NCI-H2196 (cell line): Measurements from ENCODE around the gene ZNF593OS.

Source experiments
- DNase-seq: peaks from one replicate; lab custom pipeline; 2025; ENCODE audit not compliant: unreplicated experiment; lab: John Stamatoyannopoulos, UW

The ZNF593OS gene

DNA sequence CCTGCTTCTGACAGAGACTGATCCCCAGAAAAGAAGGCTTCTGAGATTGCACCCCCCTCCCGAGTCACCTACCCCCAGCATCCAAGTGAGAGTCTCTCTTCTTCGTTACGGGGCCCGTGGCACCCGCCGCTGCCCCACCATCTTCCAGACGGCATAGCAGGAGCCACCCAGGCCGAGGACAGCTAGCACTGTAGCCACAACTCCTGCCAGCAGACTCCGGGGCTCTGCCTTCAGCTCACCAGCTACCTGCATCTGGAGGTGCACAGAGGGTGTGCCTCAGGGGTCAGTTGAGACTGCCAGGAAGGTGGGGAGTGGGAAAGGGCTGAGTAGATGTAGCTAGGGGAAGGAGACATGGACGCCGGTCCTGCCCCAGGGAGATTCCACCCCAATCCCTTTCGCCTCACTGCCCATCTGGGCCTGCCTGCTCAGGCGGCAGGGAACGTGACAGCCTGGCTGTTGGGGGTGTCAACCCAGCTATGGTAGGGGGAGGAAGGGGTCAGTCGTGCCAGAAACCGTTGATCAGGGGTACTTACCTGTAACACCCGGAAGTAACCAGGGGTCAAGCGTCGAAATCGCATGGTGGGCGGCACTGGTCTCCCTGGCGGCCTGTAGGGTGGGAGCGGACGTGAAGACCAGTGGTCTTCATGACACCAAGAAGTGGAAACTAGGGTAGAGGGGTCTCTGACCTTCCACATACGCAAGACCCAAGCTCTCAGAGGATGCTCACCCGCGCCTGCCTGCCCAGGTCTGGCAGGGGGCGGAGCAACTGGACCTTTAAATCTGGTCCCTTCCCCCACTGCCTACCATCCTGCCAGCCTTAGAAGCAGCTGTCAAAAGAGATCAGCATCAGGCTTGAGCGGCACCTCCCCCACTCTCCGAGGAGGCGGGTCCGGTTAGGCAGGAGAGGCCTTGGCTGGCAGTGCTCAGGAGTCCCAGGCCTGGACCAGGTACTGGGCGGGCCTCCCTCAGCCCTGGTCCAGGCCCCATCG is at the start of gene ZNF593OS:
Gene ZNF593OS (minus strand): TSS at position 749 of the 989 bp plus-strand sequence. CDS start 171 bp downstream, at position 578.
- DNase-seq: no peak

DNA sequence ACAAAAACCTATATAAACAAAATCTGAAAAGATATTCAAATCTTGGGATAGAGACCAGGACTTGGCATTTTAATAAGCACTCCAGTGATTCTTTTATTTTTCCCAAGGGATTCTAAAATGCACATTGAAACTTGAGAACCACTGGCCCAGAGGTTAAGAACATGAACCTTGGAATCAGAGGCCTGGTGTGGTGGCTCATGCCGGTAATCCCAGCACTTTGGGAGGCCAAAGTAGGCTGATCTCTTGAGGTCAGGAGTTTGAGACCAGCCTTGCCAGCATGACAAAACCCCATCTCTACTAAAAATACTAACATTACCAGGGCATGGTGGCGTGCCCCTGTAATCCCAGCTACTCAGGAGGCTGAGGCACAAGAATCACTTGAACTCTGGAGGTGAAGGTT is 49.5 kb upstream of the ZNF593OS start:
- no peak for DNase-seq

GRCh38 chr1:26220199-26220912 is 48.7 kb upstream of the ZNF593OS start:
- no peak for DNase-seq

- peak; percentile 19 for DNase-seq
Observed at GRCh38 chr1:26218906-26219494, 47.4 kb upstream of the ZNF593OS start.

DNA sequence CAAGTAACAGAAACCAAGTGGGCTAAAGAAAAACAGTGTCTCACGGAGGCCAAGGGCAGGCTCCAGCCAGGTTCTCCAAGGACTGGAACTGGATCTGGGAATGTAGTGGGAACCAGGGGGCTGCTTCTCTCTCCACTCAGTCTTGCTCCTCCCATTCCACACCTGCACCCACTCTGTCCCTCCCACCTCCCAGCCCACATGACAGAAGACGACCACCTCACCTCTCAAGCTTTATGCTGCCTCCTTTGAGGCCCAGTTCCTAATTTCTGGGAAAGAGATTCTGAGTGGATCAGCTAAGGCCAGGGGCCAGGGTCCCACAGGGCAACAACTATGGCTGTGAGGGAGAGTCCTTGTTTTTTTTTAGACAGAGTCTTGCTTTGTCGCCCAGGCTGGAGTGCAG is 43.6 kb upstream of the ZNF593OS start:
- DNase-seq: no peak

DNA sequence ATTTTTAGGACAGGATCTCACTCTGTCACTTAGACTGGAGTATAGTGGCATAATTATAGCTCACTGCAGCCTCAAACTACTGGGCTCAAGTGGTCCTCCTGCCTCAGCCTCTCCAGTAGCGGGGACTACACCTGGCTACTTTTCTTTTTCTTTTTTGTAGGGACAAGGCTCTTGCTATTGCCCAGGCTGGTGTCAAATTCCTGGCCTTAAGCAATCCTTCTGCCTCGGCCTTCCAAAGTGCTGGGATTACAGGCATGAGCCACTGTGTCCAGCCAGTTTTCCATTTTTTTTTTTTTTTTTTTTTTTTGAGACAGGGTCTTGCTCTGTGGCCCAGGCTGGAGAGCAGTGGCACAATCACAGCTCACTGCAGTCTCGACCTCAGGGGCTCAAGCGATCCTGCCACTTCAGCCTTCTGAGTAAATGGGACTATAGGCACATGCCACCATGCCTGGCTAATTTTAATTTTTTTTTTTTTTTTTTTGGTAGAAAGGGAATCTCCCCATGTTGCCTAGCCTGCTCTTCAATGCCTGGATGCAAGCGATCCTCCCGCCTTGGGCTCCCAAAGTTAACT is 41.8 kb upstream of the ZNF593OS start:
- DNase-seq: no peak

DNA sequence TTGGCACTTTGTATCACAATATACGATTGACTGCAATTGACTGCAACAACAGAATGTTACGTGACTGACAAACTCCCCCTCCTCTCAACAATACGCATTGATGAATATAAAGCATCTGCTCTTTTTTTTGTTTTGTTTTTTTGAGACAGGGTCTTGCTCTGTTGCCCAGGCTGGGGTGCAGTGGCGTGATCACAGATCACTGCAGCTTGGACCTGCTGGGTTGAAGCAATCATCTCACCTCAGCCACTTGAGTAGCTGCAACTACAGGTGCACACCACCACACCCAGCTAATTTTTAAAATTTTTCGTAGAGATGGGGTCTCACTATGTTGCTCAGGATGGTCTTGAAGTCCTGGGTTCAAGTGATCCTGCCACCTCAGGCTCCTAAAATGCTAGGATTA is 41.1 kb upstream of the ZNF593OS start:
- no peak for DNase-seq

- no peak for DNase-seq
Observed at GRCh38 chr1:26210147-26210870, 38.7 kb upstream of the ZNF593OS start.

DNA sequence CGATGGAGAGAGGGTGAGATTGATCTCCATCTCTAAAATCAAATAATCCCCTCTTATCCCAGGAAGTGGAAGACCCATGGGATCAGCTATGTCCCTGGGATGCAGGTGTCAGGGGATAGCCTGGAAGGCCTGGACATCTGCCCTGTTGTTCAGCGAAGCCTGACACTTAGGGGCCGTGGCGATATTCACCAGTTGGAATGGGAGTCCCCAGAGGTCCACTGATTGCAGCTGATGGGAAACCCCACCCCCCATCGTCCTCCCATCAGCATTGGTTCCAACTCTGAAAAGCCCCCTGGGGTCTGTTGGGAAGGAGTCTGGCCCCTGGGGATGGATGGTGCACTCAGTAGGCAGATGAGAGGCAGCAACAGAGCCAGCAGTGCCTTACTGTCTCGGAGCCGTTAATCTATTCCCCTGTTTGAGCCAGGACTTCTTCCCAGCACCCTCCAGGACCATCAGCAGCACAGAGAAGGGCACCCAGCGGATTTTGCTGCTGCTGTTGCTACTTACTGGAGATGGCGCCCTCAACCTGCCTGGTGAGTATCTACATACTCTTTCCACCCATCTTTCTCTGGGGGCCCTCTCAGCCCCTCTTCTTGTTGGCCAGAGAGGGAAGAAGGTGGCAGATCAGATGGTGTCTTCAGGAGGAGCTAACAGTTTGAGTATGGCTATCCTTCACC is 32.1 kb upstream of the ZNF593OS start:
- no peak for DNase-seq

- no peak for DNase-seq
Observed at GRCh38 chr1:26200413-26200812, 28.8 kb upstream of the ZNF593OS start.

DNA sequence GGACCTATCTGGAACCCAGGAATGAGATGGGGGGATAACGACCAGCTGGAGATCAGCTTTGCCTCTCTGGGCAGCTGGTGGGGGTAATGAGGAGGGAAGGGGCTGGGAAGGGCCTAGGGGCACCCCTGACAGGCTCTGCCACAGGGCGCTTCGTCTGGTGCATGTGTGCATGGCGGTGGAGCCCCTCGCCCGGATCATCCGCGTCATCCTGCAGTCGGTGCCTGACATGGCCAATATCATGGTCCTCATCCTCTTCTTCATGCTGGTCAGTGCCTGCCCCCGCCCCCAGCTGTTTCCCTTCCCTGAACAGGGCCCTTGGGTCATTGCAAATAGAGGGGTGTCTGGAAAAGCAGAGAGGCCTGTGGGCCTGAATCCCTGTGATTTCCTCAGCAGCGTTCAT is 26.2 kb upstream of the ZNF593OS start:
- DNase-seq: no peak

DNA sequence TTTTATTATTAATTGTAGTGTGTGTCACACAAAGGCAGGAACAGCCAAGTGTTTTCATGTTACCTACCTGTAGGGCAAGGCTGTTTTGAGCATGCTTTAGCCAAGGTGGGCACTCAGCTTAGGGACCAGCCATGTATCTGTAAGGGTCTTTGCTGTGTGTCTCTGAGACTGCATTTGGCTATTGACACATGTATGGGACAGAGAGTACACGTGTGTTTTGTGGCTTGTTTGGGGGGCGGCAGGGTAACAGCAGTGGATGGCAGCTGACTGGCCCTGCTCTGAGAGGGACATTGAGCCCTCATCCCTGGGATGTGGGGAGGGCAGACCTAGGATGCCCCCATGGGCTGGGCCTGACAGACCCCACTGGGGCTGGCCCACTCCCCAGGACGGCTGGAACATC is 25.7 kb upstream of the ZNF593OS start:
- no peak for DNase-seq

DNA sequence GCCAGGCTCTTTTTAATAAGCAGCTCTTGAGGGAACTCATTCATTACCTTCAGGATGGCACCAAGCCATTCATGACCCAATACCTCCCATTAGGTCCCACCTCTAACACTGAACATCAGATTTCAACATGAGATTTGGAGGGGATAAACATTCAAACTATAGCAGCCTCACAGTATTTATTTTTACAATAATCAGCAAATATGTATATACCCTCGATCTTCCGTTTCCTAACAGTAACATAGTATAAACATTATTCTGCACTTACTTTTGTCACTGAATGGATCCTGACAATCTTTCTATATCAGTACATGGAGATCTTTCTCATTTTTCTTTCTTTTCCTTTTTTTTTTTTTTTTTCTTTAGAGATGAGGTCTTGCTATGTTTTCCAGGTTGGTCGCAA is 24.2 kb upstream of the ZNF593OS start:
- DNase-seq: no peak

DNA sequence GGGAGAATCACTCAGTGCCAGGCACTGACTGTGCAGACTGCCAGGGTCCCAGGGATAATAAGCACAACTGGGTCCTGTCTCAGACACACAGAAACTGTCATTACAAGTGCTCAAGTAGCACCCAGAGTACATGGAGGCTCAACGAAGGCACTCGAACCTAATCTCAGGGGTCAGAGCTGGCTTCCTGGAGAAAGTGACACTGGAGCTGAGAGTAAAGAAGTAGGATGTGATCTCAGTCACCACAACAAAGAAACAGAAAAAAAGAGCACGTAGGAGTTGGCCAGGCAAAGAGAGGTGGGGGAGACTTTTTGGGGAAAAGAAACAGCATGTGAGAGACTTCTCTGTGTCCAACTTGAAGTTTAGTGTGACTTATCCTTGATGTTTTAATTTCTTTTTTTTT is 20.1 kb upstream of the ZNF593OS start:
- DNase-seq: no peak

- no peak for DNase-seq
Observed at GRCh38 chr1:26190373-26190987, 18.8 kb upstream of the ZNF593OS start, which contains the start of gene CATSPER4. CATSPER4 (plus strand) TSS chr1:26190602; CDS start chr1:26190628, 26 bp downstream.

DNA sequence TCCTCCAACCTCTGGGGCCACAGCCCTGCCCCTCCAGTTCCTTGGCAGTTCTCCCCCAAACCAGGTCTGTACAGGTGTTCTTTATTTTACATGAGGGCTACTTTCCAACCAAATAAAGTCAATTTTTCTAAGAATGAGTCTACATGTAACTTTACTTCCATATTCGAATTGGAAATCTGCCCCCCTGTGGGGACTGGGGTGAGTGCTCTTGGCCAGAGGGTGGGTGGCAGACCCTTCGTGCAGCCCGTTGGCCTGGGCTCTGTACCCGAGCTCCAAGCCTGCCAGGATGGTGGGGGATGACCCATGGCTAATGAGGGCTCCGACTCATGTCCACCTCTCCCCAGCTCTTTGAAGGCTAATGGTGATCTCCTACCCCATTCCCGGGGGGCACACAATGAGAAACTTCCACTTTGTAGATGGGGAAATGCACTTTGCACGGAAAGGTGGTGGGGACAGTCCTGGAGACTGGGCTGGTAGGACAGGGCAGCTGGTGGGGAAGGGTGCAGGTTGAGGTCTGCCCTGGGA is 18.2 kb upstream of the ZNF593OS start:
- no peak for DNase-seq

- no peak for DNase-seq
Observed at GRCh38 chr1:26189331-26189730, 17.7 kb upstream of the ZNF593OS start.

GRCh38 chr1:26188477-26188876 is 16.8 kb upstream of the ZNF593OS start:
- DNase-seq: no peak

- DNase-seq: no peak
Observed at GRCh38 chr1:26187882-26188281, 16.2 kb upstream of the ZNF593OS start.
